Tibial artery (tissue), 4 donors: Measurements from ENCODE around the gene RTRAF.

Experiments used
- DNase-seq, 2 donors: peaks; one replicate each; pipeline ENCODE4 v3.0.0-alpha.2; 2019
- H3K27ac ChIP-seq, 2 donors: fragments of 200-600 bp; sonication (generic) in 1 of 2; 1 replicate in 1 of 2; 2 replicates in 1 of 2; pipeline ENCODE4 v1.5.1; 2018 to 2019; ENCODE audit warnings: mild to moderate bottlenecking in 1 of 2
- H3K27me3 ChIP-seq, 2 donors: fragments of 200-600 bp; sonication (generic) in 1 of 2; one replicate each; pipeline versions ENCODE4 v1.5.1 to v1.6.0; 2016 to 2019
- H3K36me3 ChIP-seq, 3 donors: fragments of 200-600 bp; sonication (generic) in 2 of 3; one replicate each; pipeline ENCODE4 v1.5.1; 2016 to 2019; ENCODE audit warnings: mild to moderate bottlenecking in 2 of 3
- H3K4me1 ChIP-seq, 4 donors: fragments of 200-600 bp; sonication (generic) in 2 of 4; 1 replicate in 3 of 4; 2 replicates in 1 of 4; pipeline ENCODE4 v1.5.1; 2016 to 2019
- H3K4me3 ChIP-seq, 2 donors: fragments of 200-600 bp; sonication (generic) in 1 of 2; 1 replicate in 1 of 2; 2 replicates in 1 of 2; pipeline ENCODE4 v1.5.1; 2018 to 2019; ENCODE audit warnings: mild to moderate bottlenecking in 2 of 2
- H3K9me3 ChIP-seq, 3 donors: fragments of 200-600 bp; sonication (generic) in 1 of 3; one replicate each; pipeline ENCODE4 v1.5.1; 2016 to 2019
- intact Hi-C: fragments of 100-400 bp; cut with DNase I; formaldehyde crosslinking; loops from one replicate; pipeline ENCODE4 v1.15.0; 2023; ENCODE audit warnings: low total_unique reads
- TF ChIP-seq, protein P1 (sequence below), 2 experiments: fragments of 200-600 bp in 1 of 2; fragments of 450-650 bp in 1 of 2; IDR thresholded peaks; one replicate each; pipeline ENCODE4 v1.5.1; 2017 to 2019; ENCODE audit warnings: antibody characterized with exemption in 2 of 2, mild to moderate bottlenecking in 1 of 2, moderate library complexity in 1 of 2

RTRAF gene

GRCh38 chr14:52033101-52033642, 43.8 kb downstream of the RTRAF start:
- intact Hi-C loops = loop anchor here (5.0 kb wide), 1 partner anchor 34 kb away; the partner anchor contains the start of gene NID2
- TF ChIP-seq, protein P1, sequence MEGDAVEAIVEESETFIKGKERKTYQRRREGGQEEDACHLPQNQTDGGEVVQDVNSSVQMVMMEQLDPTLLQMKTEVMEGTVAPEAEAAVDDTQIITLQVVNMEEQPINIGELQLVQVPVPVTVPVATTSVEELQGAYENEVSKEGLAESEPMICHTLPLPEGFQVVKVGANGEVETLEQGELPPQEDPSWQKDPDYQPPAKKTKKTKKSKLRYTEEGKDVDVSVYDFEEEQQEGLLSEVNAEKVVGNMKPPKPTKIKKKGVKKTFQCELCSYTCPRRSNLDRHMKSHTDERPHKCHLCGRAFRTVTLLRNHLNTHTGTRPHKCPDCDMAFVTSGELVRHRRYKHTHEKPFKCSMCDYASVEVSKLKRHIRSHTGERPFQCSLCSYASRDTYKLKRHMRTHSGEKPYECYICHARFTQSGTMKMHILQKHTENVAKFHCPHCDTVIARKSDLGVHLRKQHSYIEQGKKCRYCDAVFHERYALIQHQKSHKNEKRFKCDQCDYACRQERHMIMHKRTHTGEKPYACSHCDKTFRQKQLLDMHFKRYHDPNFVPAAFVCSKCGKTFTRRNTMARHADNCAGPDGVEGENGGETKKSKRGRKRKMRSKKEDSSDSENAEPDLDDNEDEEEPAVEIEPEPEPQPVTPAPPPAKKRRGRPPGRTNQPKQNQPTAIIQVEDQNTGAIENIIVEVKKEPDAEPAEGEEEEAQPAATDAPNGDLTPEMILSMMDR (IDR thresholded peaks at IDR 0.05) = no peak
- no peak for DNase-seq
- no peaks in the 10 kb centered on the region for H3K27me3 ChIP-seq
- H3K4me1 ChIP-seq = peaks cover 0 to 27% (median 13%) of the 10 kb centered on the region in 4 donors
- H3K36me3 ChIP-seq = no peaks in the 10 kb centered on the region
- no peak overlapping the region for H3K4me3 ChIP-seq
- no peaks in the 10 kb centered on the region for H3K9me3 ChIP-seq
- H3K27ac ChIP-seq = peak overlapping the region; percentile 56 to 72

DNA sequence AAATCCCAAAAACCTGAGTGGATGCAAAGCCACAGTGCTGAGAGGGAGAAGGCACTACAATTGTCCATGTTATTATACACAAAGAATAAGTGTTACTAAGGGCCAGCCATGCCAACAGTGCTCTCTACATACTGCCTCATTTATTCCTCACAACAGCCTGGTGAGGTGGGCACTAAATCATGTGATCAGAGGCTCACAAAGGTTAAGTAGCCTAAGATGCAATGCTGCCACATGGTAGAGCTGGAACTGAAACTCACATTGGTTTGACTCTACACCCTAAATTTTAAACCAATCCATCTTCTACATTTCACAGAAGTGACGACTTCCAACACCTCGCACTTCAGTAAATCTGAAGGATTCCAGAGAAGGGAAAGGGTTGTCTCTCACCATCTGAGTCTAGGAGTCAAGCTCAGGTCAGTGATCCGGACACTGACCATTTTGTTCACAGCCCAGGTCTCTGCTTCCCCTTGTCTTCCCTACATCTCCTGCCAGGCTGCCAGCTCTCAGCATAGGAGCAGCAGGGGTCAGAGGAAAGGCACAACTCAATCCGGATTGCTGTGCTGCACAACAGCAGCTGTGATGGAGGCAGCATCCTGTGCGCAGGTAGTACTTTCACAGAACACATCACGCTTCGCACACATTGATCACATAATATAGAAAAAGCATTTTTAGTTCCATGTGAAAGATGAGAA, 49.9 kb downstream of the RTRAF start:
- Histone ChIP-seq H3K36me3 (peaks cover 0 to 23% (median 12%) of the 10 kb centered on the region in 3 donors), H3K4me1 (peaks cover 0 to 16% (median 6%) of the 10 kb centered on the region in 4 donors)
- TF ChIP-seq, protein P1 (IDR thresholded peaks at IDR 0.05) = no peak

GRCh38 chr14:52040598-52040997, 51.3 kb downstream of the RTRAF start:
- intact Hi-C loops = no loop called here
- Histone ChIP-seq H3K27me3 (no peaks in the 10 kb centered on the region), H3K4me1 (peaks cover 0 to 28% (median 14%) of the 10 kb centered on the region in 4 donors), H3K4me3 (no peak overlapping the region), H3K36me3 (peaks cover 0 to 23% (median 12%) of the 10 kb centered on the region in 3 donors), H3K27ac (no peak overlapping the region), H3K9me3 (no peaks in the 10 kb centered on the region)
- TF ChIP-seq, protein P1 (IDR thresholded peaks at IDR 0.05) = no peak
- DNase-seq = no peak

More for the DNA sequence above, 49.9 kb downstream of the RTRAF start:
- Histone ChIP-seq H3K9me3 (no peaks in the 10 kb centered on the region), H3K4me3 (no peak overlapping the region), H3K27ac (no peak overlapping the region), H3K27me3 (no peaks in the 10 kb centered on the region)
- no peak for DNase-seq
- intact Hi-C loops = no loop called here

GRCh38 chr14:52042371-52043289, 53.3 kb downstream of the RTRAF start:
- TF ChIP-seq, protein P1 (IDR thresholded peaks at IDR 0.05) = no peak
- H3K4me3 ChIP-seq = peak overlapping the region in 1 of 2 donors; percentile 7
- H3K4me1 ChIP-seq = peaks cover 0 to 48% (median 24%) of the 10 kb centered on the region in 4 donors
- peaks cover 0 to 23% (median 12%) of the 10 kb centered on the region in 3 donors for H3K36me3 ChIP-seq
- peak overlapping the region; percentile 18 to 20 for H3K27ac ChIP-seq
- intact Hi-C loops = no loop called here
- no peak for DNase-seq
- H3K27me3 ChIP-seq = no peaks in the 10 kb centered on the region
- no peaks in the 10 kb centered on the region for H3K9me3 ChIP-seq

- Histone ChIP-seq H3K36me3 (peaks cover 0 to 19% (median 7%) of the 10 kb centered on the region in 3 donors), H3K27ac (no peak overlapping the region), H3K4me1 (peaks cover 0 to 59% (median 30%) of the 10 kb centered on the region in 4 donors), H3K27me3 (no peaks in the 10 kb centered on the region), H3K9me3 (no peaks in the 10 kb centered on the region), H3K4me3 (no peak overlapping the region)
- TF ChIP-seq, protein P1 (IDR thresholded peaks at IDR 0.05) = no peak
- no peak for DNase-seq
- intact Hi-C loops = no loop called here
Measured at GRCh38 chr14:52043690-52044089, 54.3 kb downstream of the RTRAF start.
